GM21786 (cell line): ENCODE data around the gene LATS2.
"Not testable (repeated sequence)": the region's sequence is repeated elsewhere in the genome, so short reads cannot be mapped to it uniquely, and the experiment has no call there.

ENCODE experiments used
- ATAC-seq: cut with Tn5 transposase; IDR thresholded peaks from one replicate; pipeline ENCODE4 v1.9.1; 2021; ENCODE audit not compliant: unreplicated experiment

The LATS2 gene

GRCh38 chr13:21075379-21076249, 14.2 kb upstream of the LATS2 start:
- ATAC-seq = no peak

- no peak for ATAC-seq
These were observed 13.6 kb upstream of the LATS2 start for GRCh38 chr13:21075011-21075378.

- no peak for ATAC-seq
These were observed 13.2 kb upstream of the LATS2 start for GRCh38 chr13:21074546-21074945.

GRCh38 chr13:21071924-21072323, 10.5 kb upstream of the LATS2 start:
- no peak for ATAC-seq

- no peak for ATAC-seq
These were observed 9.6 kb upstream of the LATS2 start for GRCh38 chr13:21071015-21071414.

GRCh38 chr13:21069561-21070004, 8.2 kb upstream of the LATS2 start:
- no peak for ATAC-seq

GRCh38 chr13:21067848-21068247, 6.5 kb upstream of the LATS2 start:
- no peak for ATAC-seq

- no peak for ATAC-seq
These were observed 5.6 kb upstream of the LATS2 start for GRCh38 chr13:21066946-21067345.

- ATAC-seq = no peak
These were observed 4.3 kb upstream of the LATS2 start for GRCh38 chr13:21065686-21066085.

- ATAC-seq = no peak
These were observed 1.6 kb upstream of the LATS2 start for GRCh38 chr13:21063031-21063430.

- peak; percentile 16 for ATAC-seq
These were observed 903 bp downstream of the LATS2 start for GRCh38 chr13:21060338-21061028.

- no peak for ATAC-seq
These were observed 1.6 kb downstream of the LATS2 start for GRCh38 chr13:21059641-21060337.

- ATAC-seq = no peak
These were observed 3.0 kb downstream of the LATS2 start for GRCh38 chr13:21058361-21058760.

- ATAC-seq = no peak
These were observed 5.8 kb downstream of the LATS2 start for GRCh38 chr13:21055511-21056045.

GRCh38 chr13:21055016-21055415, 6.4 kb downstream of the LATS2 start:
- no peak for ATAC-seq

GRCh38 chr13:21054313-21054712, 7.1 kb downstream of the LATS2 start:
- no peak for ATAC-seq

- no peak for ATAC-seq
These were observed 8.2 kb downstream of the LATS2 start for GRCh38 chr13:21053231-21053630.

- no peak for ATAC-seq
These were observed 9.7 kb downstream of the LATS2 start for GRCh38 chr13:21051675-21052074.

- no peak for ATAC-seq
These were observed 10.8 kb downstream of the LATS2 start for GRCh38 chr13:21050288-21051197.

GRCh38 chr13:21049731-21050130, 11.7 kb downstream of the LATS2 start:
- not testable (repeated sequence) for ATAC-seq
